Activated CD4-positive, alpha-beta T cell treated with anti-CD3 and anti-CD28 coated beads, Interleukin-2, amount 10 ng/mL, durations not matched to agents 7 days and 5 days (primary cell): ENCODE measurements around the gene OR6Q1. TPM values are rescaled to one million over a fixed set of nuclear protein-coding genes. Genes with fewer than 3 reads are reported as not detected.

Source experiments
- CTCF ChIA-PET: fragments of 350-600 bp; sonication (Branson Sonifier 250); formaldehyde crosslinking; loops from one replicate; lab custom pipeline; 2021; ENCODE audit warnings: antibody characterized with exemption; lab: Charles Lee
- POLR2A ChIA-PET: fragments of 350-600 bp; sonication (Branson Sonifier 250); formaldehyde crosslinking; loops from one replicate; lab custom pipeline; 2021; ENCODE audit warnings: antibody characterized with exemption; lab: Charles Lee
- DNase-seq: peaks from one replicate; pipeline ENCODE4 v3.0.0-alpha.2; 2020
- H3K27ac Mint-ChIP-seq: one replicate; pipeline ENCODE4 v1.8.0; 2021; ENCODE audit warnings: mild to moderate bottlenecking, moderate library complexity, mixed read lengths
- H3K27me3 Mint-ChIP-seq: one replicate; pipeline ENCODE4 v1.8.0; 2021; ENCODE audit warnings: mixed read lengths
- H3K36me3 Mint-ChIP-seq: one replicate; pipeline ENCODE4 v1.8.0; 2021; ENCODE audit warnings: low read depth, mixed read lengths
- H3K4me1 Mint-ChIP-seq: one replicate; pipeline ENCODE4 v1.8.0; 2021; ENCODE audit warnings: mixed read lengths
- H3K4me3 Mint-ChIP-seq: one replicate; pipeline ENCODE4 v1.8.0; 2021; ENCODE audit warnings: mild to moderate bottlenecking, moderate library complexity, mixed read lengths
- H3K9me3 Mint-ChIP-seq: one replicate; pipeline ENCODE4 v1.8.0; 2021; ENCODE audit warnings: mixed read lengths
- total RNA-seq, 2 experiments: library from RNA; stranded (reverse); gene quantifications; one replicate each; pipeline ENCODE4 v1.2.3, GENCODE V29; 2021

The OR6Q1 gene
- total RNA-seq, 2 experiments from 2014 or later, result not detected

- ChIA-PET CTCF (interaction anchor here (0.5 kb wide), 1 partner anchor 1206 kb away, joined by 4 read pairs; no protein-coding TSS in a partner anchor), POLR2A (no interaction called here)
- Mint-ChIP-seq H3K9me3 (no peaks in the 10 kb centered on the region), H3K36me3 (no peaks in the 10 kb centered on the region), H3K4me3 (no peak overlapping the region), H3K27ac (no peak overlapping the region), H3K4me1 (no peaks in the 10 kb centered on the region), H3K27me3 (no peaks in the 10 kb centered on the region)
- DNase-seq, result no peak
Measured at GRCh38 chr11:58024601-58025091, 6.1 kb upstream of the OR6Q1 start.

GRCh38 chr11:58027341-58027740, 3.4 kb upstream of the OR6Q1 start:
- ChIA-PET POLR2A (no interaction called here), CTCF (no interaction called here)
- Mint-ChIP-seq H3K9me3 (no peaks in the 10 kb centered on the region), H3K27ac (no peak overlapping the region), H3K27me3 (no peaks in the 10 kb centered on the region), H3K36me3 (no peaks in the 10 kb centered on the region), H3K4me3 (no peak overlapping the region), H3K4me1 (no peaks in the 10 kb centered on the region)
- DNase-seq, result no peak

GRCh38 chr11:58028687-58029411, 1.9 kb upstream of the OR6Q1 start:
- H3K4me3 Mint-ChIP-seq, result no peak overlapping the region
- no peaks in the 10 kb centered on the region for H3K4me1 Mint-ChIP-seq
- CTCF ChIA-PET, result interaction anchor here (0.6 kb wide), 1 partner anchor 604 kb away, joined by 4 read pairs; no protein-coding TSS in a partner anchor
- H3K27ac Mint-ChIP-seq, result no peak overlapping the region
- no peaks in the 10 kb centered on the region for H3K27me3 Mint-ChIP-seq
- no peak for DNase-seq
- no peaks in the 10 kb centered on the region for H3K9me3 Mint-ChIP-seq
- no peaks in the 10 kb centered on the region for H3K36me3 Mint-ChIP-seq
- POLR2A ChIA-PET, result no interaction called here

GRCh38 chr11:58034471-58034870, 3.7 kb downstream of the OR6Q1 start:
- no peaks in the 10 kb centered on the region for H3K27me3 Mint-ChIP-seq
- CTCF ChIA-PET, result no interaction called here
- no peak overlapping the region for H3K27ac Mint-ChIP-seq
- H3K36me3 Mint-ChIP-seq, result no peaks in the 10 kb centered on the region
- H3K4me3 Mint-ChIP-seq, result no peak overlapping the region
- DNase-seq, result no peak
- H3K4me1 Mint-ChIP-seq, result no peaks in the 10 kb centered on the region
- no peaks in the 10 kb centered on the region for H3K9me3 Mint-ChIP-seq
- POLR2A ChIA-PET, result no interaction called here

- CTCF ChIA-PET, result no interaction called here
- POLR2A ChIA-PET, result no interaction called here
- DNase-seq, result no peak
- H3K27ac Mint-ChIP-seq, result no peak overlapping the region
- H3K27me3 Mint-ChIP-seq, result no peaks in the 10 kb centered on the region
- H3K4me1 Mint-ChIP-seq, result no peaks in the 10 kb centered on the region
- no peaks in the 10 kb centered on the region for H3K9me3 Mint-ChIP-seq
- H3K36me3 Mint-ChIP-seq, result no peaks in the 10 kb centered on the region
- no peak overlapping the region for H3K4me3 Mint-ChIP-seq
Measured at GRCh38 chr11:58039589-58039988, 8.8 kb downstream of the OR6Q1 start.

- no peak overlapping the region for H3K4me3 Mint-ChIP-seq
- no peak overlapping the region for H3K27ac Mint-ChIP-seq
- POLR2A ChIA-PET, result no interaction called here
- CTCF ChIA-PET, result no interaction called here
- H3K27me3 Mint-ChIP-seq, result no peaks in the 10 kb centered on the region
- no peaks in the 10 kb centered on the region for H3K4me1 Mint-ChIP-seq
- DNase-seq, result no peak
- H3K36me3 Mint-ChIP-seq, result no peaks in the 10 kb centered on the region
- peaks cover 3% of the 10 kb centered on the region for H3K9me3 Mint-ChIP-seq
Measured at GRCh38 chr11:58043379-58043778, 12.6 kb downstream of the OR6Q1 start.

GRCh38 chr11:58046231-58046630, 15.5 kb downstream of the OR6Q1 start:
- POLR2A ChIA-PET, result no interaction called here
- CTCF ChIA-PET, result no interaction called here
- no peak for DNase-seq
- no peaks in the 10 kb centered on the region for H3K4me1 Mint-ChIP-seq
- H3K36me3 Mint-ChIP-seq, result no peaks in the 10 kb centered on the region
- peaks cover 3% of the 10 kb centered on the region for H3K9me3 Mint-ChIP-seq
- H3K27me3 Mint-ChIP-seq, result no peaks in the 10 kb centered on the region
- no peak overlapping the region for H3K4me3 Mint-ChIP-seq
- no peak overlapping the region for H3K27ac Mint-ChIP-seq

- Mint-ChIP-seq H3K4me1 (no peaks in the 10 kb centered on the region), H3K27me3 (no peaks in the 10 kb centered on the region), H3K9me3 (peaks cover 3% of the 10 kb centered on the region), H3K4me3 (no peak overlapping the region), H3K27ac (no peak overlapping the region), H3K36me3 (no peaks in the 10 kb centered on the region)
- no peak for DNase-seq
- CTCF ChIA-PET, result no interaction called here
- POLR2A ChIA-PET, result no interaction called here
Measured at GRCh38 chr11:58047818-58048217, 17.1 kb downstream of the OR6Q1 start.

GRCh38 chr11:58055806-58056401, 25.2 kb downstream of the OR6Q1 start:
- POLR2A ChIA-PET, result no interaction called here
- no peak for DNase-seq
- H3K9me3 Mint-ChIP-seq, result no peaks in the 10 kb centered on the region
- H3K4me1 Mint-ChIP-seq, result no peaks in the 10 kb centered on the region
- no peak overlapping the region for H3K27ac Mint-ChIP-seq
- CTCF ChIA-PET, result interaction anchor here (0.6 kb wide), 1 partner anchor 48 kb away, joined by 4 read pairs; no protein-coding TSS in a partner anchor
- H3K4me3 Mint-ChIP-seq, result no peak overlapping the region
- H3K27me3 Mint-ChIP-seq, result no peaks in the 10 kb centered on the region
- no peaks in the 10 kb centered on the region for H3K36me3 Mint-ChIP-seq

GRCh38 chr11:58057481-58057880, 26.7 kb downstream of the OR6Q1 start:
- ChIA-PET CTCF (no interaction called here), POLR2A (no interaction called here)
- H3K27me3 Mint-ChIP-seq, result no peaks in the 10 kb centered on the region
- H3K27ac Mint-ChIP-seq, result no peak overlapping the region
- H3K4me3 Mint-ChIP-seq, result no peak overlapping the region
- H3K36me3 Mint-ChIP-seq, result no peaks in the 10 kb centered on the region
- no peaks in the 10 kb centered on the region for H3K4me1 Mint-ChIP-seq
- H3K9me3 Mint-ChIP-seq, result no peaks in the 10 kb centered on the region
- no peak for DNase-seq

- H3K9me3 Mint-ChIP-seq, result no peaks in the 10 kb centered on the region
- H3K27ac Mint-ChIP-seq, result no peak overlapping the region
- H3K4me1 Mint-ChIP-seq, result no peaks in the 10 kb centered on the region
- ChIA-PET CTCF (interaction anchor here (1.2 kb wide), 1 partner anchor 26 kb away, joined by 3 read pairs; no protein-coding TSS in a partner anchor), POLR2A (no interaction called here)
- no peak overlapping the region for H3K4me3 Mint-ChIP-seq
- H3K36me3 Mint-ChIP-seq, result no peaks in the 10 kb centered on the region
- no peak for DNase-seq
- H3K27me3 Mint-ChIP-seq, result no peaks in the 10 kb centered on the region
Measured at GRCh38 chr11:58058276-58059006, 27.7 kb downstream of the OR6Q1 start.

GRCh38 chr11:58059007-58059350, 28.2 kb downstream of the OR6Q1 start:
- Mint-ChIP-seq H3K4me3 (no peak overlapping the region), H3K4me1 (no peaks in the 10 kb centered on the region), H3K27me3 (no peaks in the 10 kb centered on the region), H3K36me3 (no peaks in the 10 kb centered on the region), H3K27ac (no peak overlapping the region), H3K9me3 (no peaks in the 10 kb centered on the region)
- POLR2A ChIA-PET, result no interaction called here
- CTCF ChIA-PET, result interaction anchor here (1.2 kb wide), 1 partner anchor 26 kb away, joined by 3 read pairs; no protein-coding TSS in a partner anchor
- DNase-seq, result no peak

GRCh38 chr11:58060535-58060934, 29.8 kb downstream of the OR6Q1 start:
- Mint-ChIP-seq H3K27ac (no peak overlapping the region), H3K9me3 (no peaks in the 10 kb centered on the region), H3K4me1 (no peaks in the 10 kb centered on the region), H3K27me3 (no peaks in the 10 kb centered on the region), H3K4me3 (no peak overlapping the region), H3K36me3 (no peaks in the 10 kb centered on the region)
- CTCF ChIA-PET, result interaction anchor here (0.7 kb wide), 1 partner anchor 628 kb away, joined by 4 read pairs; no protein-coding TSS in a partner anchor
- no peak for DNase-seq
- POLR2A ChIA-PET, result no interaction called here
